HG02678 (cell line): Measurements from ENCODE around the gene METTL13.

Experiments used
- ATAC-seq: cut with Tn5 transposase; IDR thresholded peaks from one replicate; pipeline ENCODE4 v1.9.1; 2021; ENCODE audit warnings: mild to moderate bottlenecking, moderate library complexity; ENCODE audit not compliant: unreplicated experiment

The METTL13 gene

DNA sequence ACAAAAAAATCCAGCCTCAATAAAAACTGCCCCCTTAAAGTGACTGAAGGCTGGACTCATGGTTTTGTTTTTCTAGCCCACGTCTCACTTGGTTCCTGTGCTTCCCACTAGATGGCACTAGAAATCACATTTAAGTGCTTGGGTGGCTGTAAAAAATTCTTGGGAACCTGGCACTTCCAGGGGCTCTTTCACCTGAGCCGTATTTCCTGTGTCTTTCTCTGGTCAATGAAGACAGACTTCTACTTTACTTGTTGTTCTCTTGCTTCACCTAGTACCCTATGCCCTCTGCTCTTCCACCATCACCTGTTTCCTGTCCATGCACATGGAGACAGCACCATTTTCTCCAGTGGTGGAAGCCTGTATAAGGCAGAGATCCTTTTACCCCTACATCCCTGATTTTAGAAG lies 20.0 kb downstream of the METTL13 start:
- ATAC-seq: no peak

DNA sequence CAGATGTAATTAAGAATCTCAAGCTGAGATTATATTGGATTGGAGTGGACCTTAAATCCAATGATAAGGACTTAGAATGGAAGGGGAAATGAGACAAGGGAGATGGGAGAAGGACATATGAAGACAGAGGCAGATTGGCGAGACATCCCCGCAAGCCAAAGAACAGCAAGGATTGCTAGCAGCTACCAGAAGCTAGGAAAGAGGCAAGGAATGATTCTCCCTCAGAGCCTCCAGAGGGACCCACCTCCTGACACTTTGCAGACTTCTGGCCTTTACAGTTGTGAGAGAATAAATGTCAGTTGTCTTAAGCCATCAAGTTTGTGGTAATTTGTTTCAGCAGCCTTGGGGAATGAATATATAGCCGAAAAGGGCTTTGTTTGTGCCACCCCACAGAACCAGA lies 20.7 kb downstream of the METTL13 start:
- no peak for ATAC-seq

DNA sequence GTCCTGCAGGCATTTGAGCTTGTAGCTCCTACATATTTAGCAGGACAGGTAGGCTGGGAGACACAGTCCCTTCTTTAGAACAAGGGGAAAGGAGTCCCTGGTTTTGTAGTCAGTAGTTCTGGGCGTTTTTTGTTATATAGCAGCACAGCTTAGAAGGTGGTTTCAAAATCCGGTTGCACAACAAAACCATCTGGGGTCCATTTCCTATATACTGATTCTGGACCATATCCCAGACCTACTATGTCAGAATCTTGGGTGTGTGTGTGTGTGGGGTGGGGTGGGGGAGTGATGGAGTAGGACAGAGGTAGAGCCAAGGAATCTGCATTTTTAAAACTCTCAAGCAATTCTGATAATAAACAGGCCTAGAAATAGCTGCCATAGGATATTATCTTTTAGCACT lies 21.6 kb downstream of the METTL13 start:
- ATAC-seq: no peak

DNA sequence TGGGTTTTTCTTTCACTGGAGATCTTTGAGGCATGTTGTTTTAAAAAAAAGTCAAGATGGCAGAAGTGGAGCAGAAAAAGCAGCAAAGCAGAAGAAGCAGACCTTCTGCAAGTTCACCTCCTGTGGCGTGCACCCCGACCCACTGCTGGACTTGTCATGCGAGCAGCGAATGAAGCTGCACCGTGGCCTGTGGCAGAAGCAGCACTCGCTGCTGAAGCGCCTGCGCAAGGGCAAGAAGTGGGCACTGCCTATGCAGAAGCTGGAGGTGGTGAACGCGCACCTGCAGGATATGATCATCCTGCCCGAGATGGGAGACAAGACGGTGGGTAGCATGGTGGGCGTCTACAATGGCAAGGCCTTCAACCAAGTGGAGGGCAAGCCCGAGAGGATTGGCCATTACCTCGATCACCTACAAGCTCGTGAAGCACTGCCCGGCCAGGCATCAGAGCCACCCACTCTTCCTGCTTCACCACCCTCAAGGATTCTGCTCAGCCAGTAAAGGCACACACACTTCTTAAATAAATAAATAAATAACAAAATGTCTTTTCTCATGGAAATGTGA lies 22.1 kb downstream of the METTL13 start:
- ATAC-seq: no peak

DNA sequence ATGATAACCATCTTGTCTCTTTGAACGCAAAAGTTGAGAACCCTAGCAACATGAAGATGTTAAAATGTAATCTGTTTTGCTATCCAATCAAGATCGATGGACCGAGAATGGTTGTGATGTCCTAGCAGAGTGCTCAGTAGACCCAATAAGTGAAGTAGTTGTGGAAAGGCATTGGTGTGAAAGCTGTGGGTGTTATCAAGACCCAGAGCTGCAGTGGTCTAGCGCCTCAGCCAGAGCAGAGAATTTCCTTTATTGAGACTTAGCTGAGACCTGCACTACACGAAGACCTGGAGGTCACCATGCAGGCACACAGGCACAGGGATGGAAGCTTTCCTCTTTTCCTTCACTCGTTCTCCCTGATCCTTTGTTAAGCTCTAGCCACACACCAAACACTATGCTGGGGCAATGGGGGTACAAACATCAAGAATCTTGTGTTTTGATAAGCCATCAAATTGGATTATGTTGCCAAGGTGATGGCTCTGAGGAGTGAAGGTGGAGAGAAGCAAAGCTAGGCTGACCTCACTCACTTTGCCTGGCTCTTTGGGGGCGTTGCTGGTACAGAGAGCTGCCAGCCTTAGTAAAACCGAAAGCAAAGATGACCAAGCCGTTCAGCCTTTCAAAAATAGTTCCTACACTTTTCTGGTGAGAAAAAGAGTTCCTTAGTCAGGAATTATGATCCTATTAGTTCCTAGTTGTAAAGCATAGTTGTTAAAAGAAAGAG lies 24.1 kb downstream of the METTL13 start:
- peak; percentile 87 for ATAC-seq

DNA sequence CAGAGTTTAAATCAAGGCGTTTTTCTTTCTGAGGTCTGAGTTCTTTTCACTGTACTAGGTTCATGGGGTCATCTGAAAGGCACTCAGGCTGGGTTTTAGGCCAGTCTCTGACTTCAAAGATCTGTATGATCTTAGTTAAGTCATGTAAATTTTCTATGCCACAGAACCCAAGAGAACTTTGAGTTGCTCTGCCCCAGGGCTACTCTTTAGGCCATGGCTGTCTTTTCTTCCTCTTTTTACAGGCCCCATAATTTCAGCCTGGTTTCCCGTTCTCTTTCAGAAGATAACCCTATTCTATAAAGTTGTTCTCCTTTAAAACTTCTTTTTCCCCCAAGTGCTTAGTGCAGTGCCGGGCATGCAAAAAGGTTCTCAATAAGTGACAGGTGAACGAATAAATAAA lies 26.1 kb downstream of the METTL13 start:
- ATAC-seq: no peak

DNA sequence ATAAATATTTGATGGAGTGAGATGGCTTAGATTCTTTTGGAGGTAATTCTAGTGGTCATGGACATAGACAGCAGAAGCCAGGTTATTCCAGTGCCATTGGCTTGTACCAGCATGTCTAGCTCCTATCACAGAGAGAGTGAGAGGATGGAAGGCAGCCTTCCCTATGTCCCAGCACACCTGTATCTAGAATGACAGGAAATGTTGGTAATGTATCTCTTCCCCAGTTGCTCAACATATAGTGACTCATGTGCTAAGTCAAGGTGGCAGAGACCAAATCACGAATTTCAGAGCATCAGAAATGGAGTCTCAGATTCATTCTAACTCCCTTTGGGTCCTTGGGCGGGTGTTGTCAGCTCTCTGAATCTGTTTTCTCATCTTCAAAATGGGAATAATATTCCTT lies 28.4 kb downstream of the METTL13 start:
- no peak for ATAC-seq

DNA sequence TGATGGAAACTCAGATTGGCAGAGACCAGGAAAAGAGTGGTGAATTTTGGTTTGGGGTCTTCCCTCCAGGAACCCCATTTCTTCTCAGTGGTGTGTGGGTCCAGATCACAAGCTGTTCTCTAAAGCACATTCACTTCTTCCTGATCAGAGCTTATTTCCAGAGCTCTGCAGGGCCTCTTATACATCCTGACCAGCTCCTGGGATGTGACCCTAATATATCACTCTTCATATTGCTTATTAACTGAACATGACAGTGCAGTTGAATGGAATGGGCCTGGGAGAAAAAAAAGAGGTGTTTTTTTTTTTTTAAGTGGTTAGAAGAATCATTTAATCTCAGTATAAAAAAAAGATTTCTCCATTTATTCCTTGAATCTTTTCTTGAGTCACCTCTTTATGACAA lies 30.2 kb downstream of the METTL13 start:
- no peak for ATAC-seq

DNA sequence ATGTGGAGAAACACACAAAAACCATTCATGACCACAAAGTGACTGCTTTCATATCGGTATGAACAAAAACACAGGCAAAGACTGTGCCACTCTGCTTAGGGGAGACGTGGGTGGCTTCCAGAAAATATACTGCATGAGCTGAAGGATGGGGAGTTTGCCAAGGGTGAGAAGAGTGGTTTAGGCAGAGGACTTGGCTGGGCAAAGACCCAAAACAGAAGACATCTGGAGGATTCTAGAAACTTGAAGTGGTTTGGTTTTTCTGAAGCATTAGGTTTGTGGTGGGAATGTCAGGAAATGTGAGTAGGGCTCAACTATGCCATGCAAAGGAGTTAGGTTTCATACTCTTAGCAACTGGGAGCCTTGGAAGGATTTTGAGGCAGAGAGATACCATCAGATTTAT lies 33.2 kb downstream of the METTL13 start:
- no peak for ATAC-seq

DNA sequence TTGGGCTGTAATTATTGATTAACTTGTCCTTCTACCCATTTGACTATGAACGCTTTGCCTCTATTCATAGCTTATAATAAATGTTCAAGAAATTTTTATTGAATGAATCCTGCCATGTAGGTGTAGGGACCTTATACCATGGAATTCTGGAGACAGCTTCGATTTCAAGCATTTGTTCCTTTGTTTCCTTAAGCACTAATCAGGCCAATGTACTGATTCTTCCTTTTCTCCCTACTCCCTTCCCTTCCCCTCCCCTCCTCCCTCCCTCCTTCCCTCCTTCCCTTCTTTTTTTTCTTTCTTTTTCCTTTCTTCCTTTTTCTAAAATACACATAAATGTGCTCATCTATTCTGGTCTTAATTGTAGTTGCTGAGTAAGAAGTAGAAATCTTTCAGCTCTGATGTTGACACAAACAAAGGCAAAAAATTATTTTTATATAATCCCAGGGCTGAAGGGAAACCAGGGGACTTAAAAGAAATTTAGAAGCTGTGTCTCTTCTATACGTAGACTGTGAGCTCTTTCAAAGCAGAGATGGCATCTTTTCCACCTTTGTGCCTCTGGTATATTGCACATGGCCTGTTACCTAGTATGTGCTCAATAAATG lies 34.9 kb downstream of the METTL13 start:
- no peak for ATAC-seq

DNA sequence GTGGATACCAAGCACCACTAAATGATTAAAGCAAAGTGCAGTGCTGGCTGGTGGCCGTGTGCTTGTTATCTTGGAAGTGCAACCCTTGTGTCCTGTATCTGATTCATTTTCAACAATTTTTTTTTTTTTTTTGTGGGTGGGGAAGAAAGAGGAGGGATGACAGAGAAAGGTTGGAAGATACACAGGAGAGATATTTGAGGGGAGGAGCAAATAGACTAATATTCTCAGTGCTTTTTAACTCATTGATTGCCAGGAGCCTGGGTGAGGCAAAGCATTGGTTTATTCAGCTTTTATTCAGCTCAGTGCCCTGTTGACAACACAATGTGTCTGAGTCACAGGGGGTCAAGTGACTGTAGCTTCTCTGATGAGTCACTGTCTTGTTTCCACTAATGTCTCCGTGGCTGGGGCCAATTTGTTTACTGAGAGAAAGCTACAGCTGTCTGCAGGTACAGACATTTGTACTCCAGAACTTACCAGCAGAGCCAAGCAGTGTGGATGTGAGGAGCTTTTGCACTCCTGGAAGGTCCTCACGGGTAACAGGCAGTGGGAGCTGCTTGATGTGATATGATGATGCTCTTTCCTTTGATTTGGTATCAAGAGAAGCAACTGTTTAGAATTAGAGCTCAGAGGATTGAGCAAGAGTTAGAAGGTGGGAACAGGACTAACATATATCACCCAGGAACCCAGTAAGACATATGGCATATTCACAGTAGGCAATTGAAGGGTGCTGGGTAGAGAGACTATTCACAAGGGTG lies 36.2 kb downstream of the METTL13 start:
- ATAC-seq: no peak

DNA sequence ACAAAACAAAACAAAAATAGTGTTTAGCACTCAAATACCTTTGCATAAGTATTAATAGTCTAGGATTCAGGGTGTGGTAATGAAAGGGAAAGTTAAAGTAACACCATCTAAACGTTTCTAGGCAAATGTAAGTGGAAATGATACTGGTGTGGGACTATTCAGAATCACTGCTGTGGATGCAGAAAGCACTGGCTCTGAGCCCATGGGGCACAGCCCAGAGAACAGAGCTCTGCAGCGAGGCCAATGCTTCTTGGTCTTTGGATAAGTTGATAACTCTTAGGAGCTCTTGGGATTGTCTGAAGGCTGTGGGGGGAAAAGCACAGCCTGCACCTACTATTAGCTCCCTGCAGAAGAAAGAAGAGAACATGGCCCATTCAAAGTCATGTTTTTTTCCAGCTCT lies 38.5 kb downstream of the METTL13 start:
- no peak for ATAC-seq

DNA sequence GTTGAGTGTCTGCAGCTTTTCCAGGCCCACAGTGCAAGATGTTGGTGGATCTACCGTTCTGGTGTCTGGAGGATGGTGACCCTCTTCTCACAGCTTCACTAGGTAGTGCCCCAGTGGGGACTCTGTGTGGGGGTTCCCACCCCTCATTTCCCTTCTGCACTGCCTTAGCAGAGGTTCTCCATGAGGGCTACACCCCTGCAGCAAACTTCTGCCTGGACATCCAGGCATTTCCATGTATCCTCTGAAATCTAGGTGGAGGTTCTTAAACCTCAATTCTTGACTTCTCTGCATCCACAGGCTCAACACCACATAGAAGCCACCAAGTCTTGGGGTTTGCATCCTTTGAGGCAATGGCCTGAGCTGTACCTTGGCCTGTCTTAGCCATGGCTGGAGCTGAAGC lies 45.5 kb downstream of the METTL13 start:
- no peak for ATAC-seq

DNA sequence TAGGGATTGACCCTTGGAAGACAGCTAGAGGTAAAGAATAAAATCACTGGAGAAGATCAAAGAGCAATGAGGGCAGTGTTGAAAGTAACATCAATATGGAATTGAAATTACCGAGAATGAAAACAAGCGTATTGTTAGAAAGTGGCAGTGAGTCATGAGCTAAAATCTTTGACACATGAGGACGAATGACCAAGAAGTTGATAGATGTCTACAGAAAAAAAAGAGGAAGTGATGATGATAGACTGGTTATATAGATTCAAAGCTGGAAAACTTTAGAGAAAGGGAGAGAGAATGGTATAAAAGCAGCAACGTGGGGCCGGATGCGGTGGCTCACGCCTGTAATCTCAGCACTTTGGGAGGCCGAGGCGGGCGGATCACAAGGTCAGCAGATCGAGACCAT lies 47.3 kb downstream of the METTL13 start:
- ATAC-seq: no peak

DNA sequence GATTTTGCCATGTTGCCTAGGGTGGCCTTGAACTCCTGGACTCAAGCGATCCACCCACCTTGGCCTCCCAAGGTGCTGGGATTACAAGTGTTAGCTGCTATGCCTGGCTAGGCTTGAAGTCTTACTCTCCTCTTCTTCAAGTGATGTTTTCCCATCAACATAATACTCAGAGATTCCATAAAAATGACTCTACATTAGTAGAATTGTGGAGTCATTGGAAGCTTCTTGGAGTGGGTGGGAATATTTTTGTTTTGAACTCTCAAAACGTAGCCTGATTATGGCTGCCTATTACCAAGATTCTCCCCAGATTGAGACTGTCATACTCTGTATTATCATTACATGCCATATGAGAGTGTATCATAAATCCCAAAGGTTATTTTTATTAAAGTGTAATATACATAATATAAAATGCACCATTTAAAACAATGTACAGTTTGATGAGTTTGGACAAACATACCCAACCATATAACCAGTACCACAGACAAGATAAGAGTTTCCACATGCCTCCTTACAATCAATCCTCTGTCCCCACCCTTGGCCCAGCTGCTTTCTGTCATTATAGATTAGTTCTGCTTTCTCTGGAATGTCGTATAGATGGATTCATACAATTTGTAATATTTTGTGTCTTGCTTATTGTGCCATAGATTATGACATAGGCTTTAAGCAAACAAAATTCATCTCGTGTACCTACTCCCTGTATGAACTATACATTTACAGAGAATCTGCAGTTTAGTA lies 51.8 kb downstream of the METTL13 start:
- ATAC-seq: no peak

DNA sequence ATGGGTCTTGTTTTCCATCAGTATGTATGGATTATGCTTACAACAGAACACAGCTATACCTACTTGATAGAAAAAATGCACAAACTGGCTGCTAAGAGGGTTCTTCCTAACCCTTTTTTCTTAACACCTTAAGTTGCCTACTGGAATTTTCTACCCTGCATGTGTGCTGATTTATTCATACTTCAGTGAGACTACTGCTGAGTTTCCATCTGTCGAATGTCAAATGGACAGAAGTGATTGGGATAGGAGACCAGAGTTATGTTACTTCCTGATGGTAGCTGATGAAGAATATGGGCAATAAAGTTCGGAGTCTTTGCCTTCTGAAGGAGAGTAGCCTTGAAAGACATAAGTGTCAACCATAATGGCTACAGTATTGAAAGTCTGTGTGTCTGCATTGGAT lies 53.4 kb downstream of the METTL13 start:
- ATAC-seq: no peak

DNA sequence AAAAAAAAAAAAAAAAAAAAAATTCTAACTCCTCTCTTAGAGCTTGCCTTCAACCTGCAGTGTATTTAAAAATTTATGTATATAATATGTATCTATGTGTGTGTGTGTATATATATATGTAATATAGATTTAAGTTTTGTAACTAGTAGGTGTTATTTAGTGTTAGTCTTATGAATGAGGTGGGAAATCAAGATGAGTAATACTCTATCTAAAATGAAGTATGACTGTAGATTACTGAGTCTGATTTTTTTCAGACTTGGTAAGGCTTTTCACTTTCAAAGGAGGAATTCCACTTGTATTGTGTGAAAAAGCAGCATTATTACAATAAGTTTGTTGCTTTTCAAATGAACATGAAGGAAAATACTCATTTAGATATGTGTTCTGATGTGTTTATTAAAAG lies 54.4 kb downstream of the METTL13 start:
- ATAC-seq: no peak

DNA sequence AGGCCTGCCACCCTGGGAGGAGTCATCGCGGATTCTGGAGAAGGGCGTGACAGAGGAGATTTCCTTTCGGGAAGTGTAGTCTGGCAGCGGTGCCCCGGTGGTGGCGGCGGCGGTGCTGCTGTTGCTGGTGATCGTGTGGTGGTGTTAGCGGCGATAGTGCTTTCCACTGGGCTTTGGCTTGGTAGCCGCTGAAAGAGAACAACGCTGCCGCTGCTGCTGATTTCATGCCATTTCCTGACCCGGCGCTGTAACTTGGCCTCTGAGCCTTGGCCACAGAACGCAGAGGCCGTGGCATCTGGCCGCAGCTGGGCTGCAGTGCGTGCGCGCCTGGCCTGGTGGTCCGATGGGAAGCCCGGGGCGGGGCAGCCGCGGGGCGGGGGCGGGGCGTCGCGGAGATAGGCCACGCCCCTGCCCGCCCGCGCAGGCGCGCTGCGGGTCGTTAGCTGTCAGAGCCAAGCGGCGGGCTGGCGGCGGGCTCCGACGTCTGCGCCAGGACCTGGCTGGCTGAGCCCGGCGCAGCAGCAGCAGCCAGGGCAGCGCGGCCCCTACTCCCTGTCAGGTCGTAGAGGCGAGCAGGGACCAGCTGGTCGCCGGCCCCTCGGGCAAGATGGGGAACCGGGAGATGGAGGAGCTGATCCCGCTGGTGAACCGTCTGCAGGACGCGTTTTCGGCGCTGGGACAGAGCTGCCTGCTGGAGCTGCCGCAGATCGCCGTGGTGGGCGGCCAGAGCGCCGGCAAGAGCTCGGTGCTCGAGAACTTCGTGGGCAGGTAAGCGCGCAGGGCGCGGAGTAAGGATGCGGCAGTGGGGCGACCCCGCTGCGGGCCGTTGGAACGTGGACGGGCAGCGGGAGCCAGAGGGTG lies 59.8 kb downstream of the METTL13 start, which contains the start of gene DNM3:
Gene DNM3, plus strand, starts transcription at position 449 of the 861 bp plus-strand sequence. Its CDS starts 159 bp downstream, at position 608.
- peak; percentile 88 for ATAC-seq

DNA sequence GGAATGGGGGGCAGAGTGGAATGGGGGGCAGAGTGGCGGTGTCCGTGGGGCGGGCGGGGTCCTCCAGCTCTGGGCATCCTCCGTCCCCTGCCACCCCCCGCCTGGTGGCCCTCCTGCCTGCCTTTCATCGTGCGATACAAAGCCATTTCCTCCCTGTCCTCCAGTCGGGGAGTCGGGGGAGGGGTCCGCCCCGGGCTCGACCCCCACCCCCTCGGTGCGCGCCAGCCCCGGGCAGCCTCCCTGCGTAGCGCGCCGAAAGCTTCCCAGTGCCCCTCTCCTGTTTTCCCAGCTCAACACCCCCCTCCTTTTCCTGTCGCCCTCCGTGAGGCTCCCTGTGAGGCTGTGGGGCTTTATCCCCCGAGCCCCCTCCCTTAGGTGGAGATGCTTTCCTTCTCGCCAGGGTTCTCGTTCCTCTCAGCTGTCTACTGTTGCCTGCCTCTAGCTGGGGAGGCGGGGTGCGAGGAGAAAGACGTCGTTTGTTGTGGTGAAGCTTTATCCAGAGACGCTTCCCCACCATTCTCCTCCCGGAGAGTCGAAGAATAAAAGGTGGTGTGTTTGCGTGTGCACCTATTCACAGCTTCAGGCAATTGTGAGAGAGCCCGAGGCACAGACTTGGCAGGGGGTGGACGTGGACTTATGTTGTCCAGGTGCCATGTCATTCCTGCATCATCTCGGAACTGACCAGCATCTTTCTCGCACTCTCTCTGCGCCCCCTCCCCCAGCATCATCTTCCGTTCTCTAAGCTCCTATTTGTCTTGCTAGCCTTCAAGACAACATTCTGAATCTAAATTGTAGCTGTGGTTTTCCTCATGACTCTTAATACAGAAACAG lies 60.7 kb downstream of the METTL13 start:
- ATAC-seq: no peak
